ENCODE data around the gene NFE2L3.

- TF ChIP-seq CTCF (IDR thresholded peaks at IDR 0.05) (no peak), EP300 (IDR thresholded peaks at IDR 0.05) (no peak), POLR2AphosphoS5 (IDR thresholded peaks at IDR 0.05) (no peak), POLR2A (IDR thresholded peaks at IDR 0.05) (no peak)
Observed at GRCh38 chr7:26203016-26203415, 51.0 kb downstream of the NFE2L3 start.

All from suprapubic skin (tissue), 4 donors.